Activated CD8-positive, alpha-beta T cell treated with anti-CD3 and anti-CD28 coated beads for 36 hours (primary cell): ENCODE results near the gene MEP1A. TPM values are rescaled to one million over a fixed set of nuclear protein-coding genes. Genes with fewer than 3 reads are reported as not detected.

Experiments used
- ATAC-seq: fragments of 200-7000 bp; cut with Tn5 transposase; one replicate; pipeline ENCODE4 v1.10.0; 2021; ENCODE audit warnings: mild to moderate bottlenecking, moderate library complexity
- CTCF ChIA-PET: fragments of 350-600 bp; sonication (Branson Sonifier 250); formaldehyde crosslinking; loops from one replicate; lab custom pipeline; 2021; ENCODE audit warnings: antibody characterized with exemption; lab: Charles Lee
- POLR2A ChIA-PET: fragments of 350-600 bp; sonication (Branson Sonifier 250); formaldehyde crosslinking; loops from one replicate; lab custom pipeline; 2021; ENCODE audit warnings: antibody characterized with exemption; lab: Charles Lee
- DNase-seq: peaks from one replicate; pipeline ENCODE4 v3.0.0-alpha.2; 2020
- H3K27ac Mint-ChIP-seq: one replicate; pipeline ENCODE4 v1.8.0; 2021; ENCODE audit warnings: mild to moderate bottlenecking, mixed read lengths
- H3K27me3 Mint-ChIP-seq: one replicate; pipeline ENCODE4 v1.8.0; 2021; ENCODE audit warnings: mixed read lengths
- H3K36me3 Mint-ChIP-seq: one replicate; pipeline ENCODE4 v1.8.0; 2021; ENCODE audit warnings: low read depth, mixed read lengths
- H3K4me1 Mint-ChIP-seq: one replicate; pipeline ENCODE4 v1.8.0; 2021; ENCODE audit warnings: low read depth, mixed read lengths
- H3K4me3 Mint-ChIP-seq: one replicate; pipeline ENCODE4 v1.8.0; 2021; ENCODE audit warnings: mild to moderate bottlenecking, moderate library complexity, mixed read lengths
- H3K9me3 Mint-ChIP-seq: one replicate; pipeline ENCODE4 v1.8.0; 2021; ENCODE audit warnings: mixed read lengths
- CTCF ChIP-seq: fragments of 200-600 bp; IDR thresholded peaks from one replicate; pipeline ENCODE4 v1.8.0; 2022; ENCODE audit warnings: antibody characterized with exemption, mild to moderate bottlenecking
- intact Hi-C: fragments of 100-400 bp; cut with micrococcal nuclease; formaldehyde crosslinking; loops from one replicate; pipeline ENCODE4 v1.10.0; 2022
- total RNA-seq, 2 experiments: library from RNA; stranded (reverse); gene quantifications; one replicate each; pipeline ENCODE4 v1.2.3, GENCODE V29; 2021

Gene MEP1A
- total RNA-seq, 2 experiments from 2014 or later, result not detected

GRCh38 chr6:46876126-46876525 is 82.9 kb downstream of the MEP1A start:
- CTCF ChIA-PET, result interaction anchor here (0.9 kb wide), 1 partner anchor 28 kb away, joined by 3 read pairs; no protein-coding TSS in a partner anchor
- Mint-ChIP-seq H3K36me3 (no peaks in the 10 kb centered on the region), H3K27ac (no peak overlapping the region), H3K4me1 (no peaks in the 10 kb centered on the region), H3K27me3 (peaks cover 13% of the 10 kb centered on the region), H3K4me3 (no peak overlapping the region), H3K9me3 (no peaks in the 10 kb centered on the region)
- no peak for DNase-seq
- no peak for TF ChIP-seq CTCF
- intact Hi-C loops, result no loop called here
- no peak for ATAC-seq
- POLR2A ChIA-PET, result no interaction called here

DNA sequence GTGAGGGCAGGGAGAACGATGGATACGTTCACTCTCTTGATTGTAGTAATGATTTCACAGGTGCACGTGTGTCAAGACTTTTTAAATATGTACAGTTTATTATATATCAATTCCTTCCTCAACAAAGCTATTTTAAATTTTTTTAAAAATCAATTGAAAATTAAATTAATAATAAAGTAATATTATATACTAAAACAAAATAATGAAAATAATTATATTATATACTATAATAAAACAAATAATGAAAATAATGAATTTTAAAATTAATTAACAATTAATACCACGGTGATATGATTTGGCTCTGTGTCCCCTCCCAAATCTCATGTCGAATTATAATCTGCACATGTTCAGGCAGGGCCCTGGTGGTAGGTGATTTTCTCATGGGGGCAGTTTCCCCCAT is 85.8 kb downstream of the MEP1A start:
- no peak for DNase-seq
- Mint-ChIP-seq H3K4me3 (no peak overlapping the region), H3K27ac (no peak overlapping the region), H3K27me3 (peaks cover 12% of the 10 kb centered on the region), H3K4me1 (no peaks in the 10 kb centered on the region), H3K9me3 (no peaks in the 10 kb centered on the region), H3K36me3 (no peaks in the 10 kb centered on the region)
- TF ChIP-seq CTCF, result no peak
- POLR2A ChIA-PET, result no interaction called here
- CTCF ChIA-PET, result no interaction called here
- intact Hi-C loops, result no loop called here
- ATAC-seq, result no peak

- ChIA-PET POLR2A (no interaction called here), CTCF (no interaction called here)
- Mint-ChIP-seq H3K27me3 (peaks cover 10% of the 10 kb centered on the region), H3K36me3 (no peaks in the 10 kb centered on the region), H3K27ac (no peak overlapping the region), H3K4me3 (no peak overlapping the region), H3K4me1 (no peaks in the 10 kb centered on the region), H3K9me3 (no peaks in the 10 kb centered on the region)
- intact Hi-C loops, result no loop called here
- TF ChIP-seq CTCF, result no peak
- ATAC-seq (no peak), DNase-seq (no peak)
Measured at GRCh38 chr6:46882645-46883044, 89.5 kb downstream of the MEP1A start.

DNA sequence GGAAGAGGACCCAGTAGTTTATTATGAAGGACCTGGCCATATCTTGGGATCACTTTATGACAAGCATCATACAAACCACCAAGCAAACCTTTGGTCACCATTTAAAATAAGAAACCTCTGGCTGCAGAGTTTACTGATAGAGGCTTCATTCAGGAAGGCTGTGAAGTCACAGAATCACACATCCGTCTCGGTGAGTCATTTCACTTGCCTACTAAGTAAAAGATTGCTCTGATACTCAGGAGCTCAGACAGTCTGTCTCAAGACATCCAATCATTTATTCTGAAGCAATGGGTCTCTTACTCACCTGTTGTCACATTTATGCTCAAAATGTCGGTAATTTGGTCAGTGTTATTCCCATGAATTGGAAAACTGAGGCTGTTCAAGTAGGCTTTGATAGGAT is 94.8 kb downstream of the MEP1A start:
- ChIA-PET POLR2A (no interaction called here), CTCF (no interaction called here)
- H3K4me1 Mint-ChIP-seq, result no peaks in the 10 kb centered on the region
- DNase-seq (no peak), ATAC-seq (no peak)
- peaks cover 1% of the 10 kb centered on the region for H3K27me3 Mint-ChIP-seq
- no peaks in the 10 kb centered on the region for H3K36me3 Mint-ChIP-seq
- intact Hi-C loops, result no loop called here
- TF ChIP-seq CTCF, result no peak
- H3K4me3 Mint-ChIP-seq, result no peak overlapping the region
- no peaks in the 10 kb centered on the region for H3K9me3 Mint-ChIP-seq
- H3K27ac Mint-ChIP-seq, result no peak overlapping the region

DNA sequence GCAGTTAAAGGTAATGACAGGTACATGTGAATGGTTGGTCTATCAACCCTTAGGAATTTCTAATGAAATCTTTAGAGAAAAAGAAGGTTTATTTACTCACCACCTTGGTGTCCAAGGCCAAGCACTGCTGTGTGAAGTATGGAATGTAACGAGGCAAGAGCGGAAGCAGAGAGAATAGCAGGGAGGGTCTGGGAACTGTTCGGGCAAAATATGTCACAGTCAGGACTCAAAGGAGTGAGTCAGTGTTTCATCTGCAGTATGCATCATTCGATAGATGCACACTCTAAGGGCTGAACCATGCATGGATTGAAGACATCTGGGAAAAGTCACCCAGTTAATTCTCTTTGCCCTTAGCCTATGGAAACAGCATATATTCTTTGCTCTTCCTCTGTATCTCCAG is 95.4 kb downstream of the MEP1A start:
- Mint-ChIP-seq H3K36me3 (no peaks in the 10 kb centered on the region), H3K9me3 (no peaks in the 10 kb centered on the region), H3K27me3 (no peaks in the 10 kb centered on the region), H3K4me3 (no peak overlapping the region), H3K4me1 (no peaks in the 10 kb centered on the region), H3K27ac (no peak overlapping the region)
- no peak for TF ChIP-seq CTCF
- DNase-seq (no peak), ATAC-seq (no peak)
- CTCF ChIA-PET, result no interaction called here
- intact Hi-C loops, result no loop called here
- POLR2A ChIA-PET, result no interaction called here

Other genes starting within 250 kb of the MEP1A start
- gene CYP39A1, start 140.6 kb upstream of the MEP1A start, total RNA-seq, result not detected
- gene SLC25A27, start 140.4 kb upstream of the MEP1A start, total RNA-seq, result under 1 TPM; 0.70 to 0.85 TPM
- gene TDRD6, start 105.5 kb upstream of the MEP1A start, total RNA-seq, result not detected
- not detected for gene PLA2G7, start 58.0 kb upstream of the MEP1A start, total RNA-seq
- gene ANKRD66, start 46.5 kb upstream of the MEP1A start, total RNA-seq, result not detected
- not detected for gene ADGRF5, start 128.5 kb downstream of the MEP1A start, total RNA-seq
- gene ADGRF1, start 248.9 kb downstream of the MEP1A start, total RNA-seq, result not detected